ENCODE results near the gene CEP85L.

GRCh38 chr6:118625833-118626232, 25.6 kb downstream of the CEP85L start:
- TF ChIP-seq CTCF (conservative IDR thresholded peaks at IDR 0.05; ENCODE audit: low read length): no peak
- TF ChIP-seq EZH2phosphoT487 (IDR thresholded peaks at IDR 0.05; ENCODE audit: borderline replicate concordance, low read depth, low read length): no peak

All from OCI-LY7 (cell line).